HepG2 (cell line): ENCODE data around the gene VNN1. TPM values are rescaled to one million over a fixed set of nuclear protein-coding genes. Genes with fewer than 3 reads are reported as not detected.

Source experiments
- ARID2 ChIP-seq: sonication (generic); formaldehyde crosslinking; IDR thresholded peaks from 2 replicates; pipeline ENCODE4 v1.8.1; 2022; ENCODE audit warnings: mild to moderate bottlenecking, missing genetic modification reagents, borderline replicate concordance
- ETV6 ChIP-seq: sonication (generic); formaldehyde crosslinking; conservative IDR thresholded peaks from 2 replicates; pipeline ENCODE4 v1.4.0; 2020; ENCODE audit warnings: missing genetic modification reagents
- HOXA7 ChIP-seq: sonication (generic); formaldehyde crosslinking; IDR thresholded peaks from 2 replicates; pipeline ENCODE4 v1.8.1; 2022; ENCODE audit warnings: mild to moderate bottlenecking, missing genetic modification reagents, moderate library complexity
- JARID2 ChIP-seq: sonication (generic); formaldehyde crosslinking; IDR thresholded peaks from 2 replicates; pipeline ENCODE4 v1.8.1; 2023; ENCODE audit warnings: missing genetic modification reagents, inconsistent platforms; ENCODE audit not compliant: insufficient replicate concordance
- MBD4 ChIP-seq: IDR thresholded peaks from 2 replicates; pipeline ENCODE4 v1.6.1; 2012; ENCODE audit warnings: low read length, inconsistent platforms, borderline replicate concordance
- NFIC ChIP-seq: IDR thresholded peaks from 2 replicates; pipeline ENCODE4 v1.6.1; 2012; ENCODE audit warnings: mild to moderate bottlenecking, low read length, inconsistent platforms
- PATZ1 ChIP-seq: sonication (generic); formaldehyde crosslinking; IDR thresholded peaks from 2 replicates; pipeline ENCODE4 v1.4.0; 2020; ENCODE audit warnings: missing genetic modification reagents
- PAWR ChIP-seq: sonication (generic); formaldehyde crosslinking; IDR thresholded peaks from 2 replicates; pipeline ENCODE4 v1.4.0; 2020; ENCODE audit warnings: missing genetic modification reagents, mild to moderate bottlenecking, borderline replicate concordance
- PLRG1 ChIP-seq: fragments of 450-650 bp; conservative IDR thresholded peaks from 2 replicates; pipeline ENCODE4 v1.6.1; 2016
- RFX5 ChIP-seq: IDR thresholded peaks from 2 replicates; pipeline ENCODE4 v1.6.1; 2011; ENCODE audit warnings: low read depth, low read length, improper control_type of control experiment
- SRSF9 ChIP-seq: fragments of 200-400 bp; formaldehyde crosslinking; IDR thresholded peaks from 2 replicates; pipeline ENCODE4 v1.6.1; 2018; ENCODE audit warnings: borderline replicate concordance, mild to moderate bottlenecking, low read depth, low read length; ENCODE audit not compliant: insufficient read depth, poor library complexity, severe bottlenecking
- TBL1XR1 ChIP-seq: fragments of 150-350 bp; IDR thresholded peaks from 2 replicates; pipeline ENCODE4 v1.6.1; 2014; ENCODE audit warnings: borderline replicate concordance, low read length; ENCODE audit not compliant: partially characterized antibody
- ZBTB14 ChIP-seq: sonication (generic); formaldehyde crosslinking; IDR thresholded peaks from 2 replicates; pipeline ENCODE4 v1.4.0; 2020; ENCODE audit warnings: missing genetic modification reagents
- ZBTB44 ChIP-seq: sonication (generic); formaldehyde crosslinking; IDR thresholded peaks from 2 replicates; pipeline ENCODE4 v1.4.0; 2020; ENCODE audit warnings: missing genetic modification reagents
- ZFP62 ChIP-seq: sonication (generic); formaldehyde crosslinking; IDR thresholded peaks from 2 replicates; pipeline ENCODE4 v1.4.0; 2020; ENCODE audit warnings: missing genetic modification reagents
- ZNF30 ChIP-seq: sonication (generic); formaldehyde crosslinking; IDR thresholded peaks from 2 replicates; pipeline ENCODE4 v1.5.0; 2020; ENCODE audit warnings: mild to moderate bottlenecking, missing genetic modification reagents
- polyA plus RNA-seq, 8 experiments: library from polyadenylated mRNA; depleted of rRNA in 3 of 8; stranded (reverse) in 7 of 8; unstranded in 1 of 8; fragments of >200 nt; fragmentation: Illumina TruSeq in 4 of 8; extraction: Trizol in 4 of 8; gene quantifications; 2 replicates each; pipeline versions ENCODE4 v1.2.1 to v1.2.3, GENCODE V29; 2011 to 2016; ENCODE audit warnings: low read depth in 4 of 8, missing spikeins in 1 of 8, mixed read lengths in 1 of 8; ENCODE audit not compliant: insufficient read depth in 1 of 8
- total RNA-seq, 5 experiments: library from RNA; depleted of rRNA; stranded (reverse); fragments of >200 nt; fragmentation: Illumina TruSeq; extraction: Trizol; gene quantifications; 2 replicates each; pipeline ENCODE4 v1.2.3, GENCODE V29; 2016; ENCODE audit warnings: low read depth in 1 of 5
- TF ChIP-seq, protein P1 (sequence below): sonication (generic); formaldehyde crosslinking; IDR thresholded peaks from 2 replicates; pipeline ENCODE4 v1.4.0; 2020; ENCODE audit warnings: missing genetic modification reagents
- TF ChIP-seq, protein P2 (sequence below), 2 experiments: IDR thresholded peaks; 2 replicates each; pipeline ENCODE4 v1.6.1; 2011 to 2012; ENCODE audit warnings: low read length in 2 of 2, borderline replicate concordance in 1 of 2, low read depth in 1 of 2, mild to moderate bottlenecking in 1 of 2, moderate library complexity in 1 of 2

Gene VNN1
- total and polyA plus RNA-seq, 2 of the 13 experiments (the other 11 are each of a cell fraction or from before 2014, with no cell fraction given) = 0.62 to 4.0 TPM

- TF ChIP-seq ZBTB44 (CRISPR knock-in tag) (no peak), ETV6 (CRISPR knock-in tag) (no peak), HOXA7 (CRISPR knock-in tag) (no peak), ZBTB14 (CRISPR knock-in tag) (no peak), TBL1XR1 (peak; percentile 99), ARID2 (CRISPR knock-in tag) (no peak), ZFP62 (CRISPR knock-in tag) (no peak), MBD4 (peak; percentile 73; the same call in 1 of the 2 replicates), PAWR (no peak), RFX5 (no peak), SRSF9 (no peak), ZNF30 (CRISPR knock-in tag) (no peak), PATZ1 (no peak), JARID2 (CRISPR knock-in tag) (no peak), PLRG1 (no peak), NFIC (peak; percentile 91)
- TF ChIP-seq, protein P1, sequence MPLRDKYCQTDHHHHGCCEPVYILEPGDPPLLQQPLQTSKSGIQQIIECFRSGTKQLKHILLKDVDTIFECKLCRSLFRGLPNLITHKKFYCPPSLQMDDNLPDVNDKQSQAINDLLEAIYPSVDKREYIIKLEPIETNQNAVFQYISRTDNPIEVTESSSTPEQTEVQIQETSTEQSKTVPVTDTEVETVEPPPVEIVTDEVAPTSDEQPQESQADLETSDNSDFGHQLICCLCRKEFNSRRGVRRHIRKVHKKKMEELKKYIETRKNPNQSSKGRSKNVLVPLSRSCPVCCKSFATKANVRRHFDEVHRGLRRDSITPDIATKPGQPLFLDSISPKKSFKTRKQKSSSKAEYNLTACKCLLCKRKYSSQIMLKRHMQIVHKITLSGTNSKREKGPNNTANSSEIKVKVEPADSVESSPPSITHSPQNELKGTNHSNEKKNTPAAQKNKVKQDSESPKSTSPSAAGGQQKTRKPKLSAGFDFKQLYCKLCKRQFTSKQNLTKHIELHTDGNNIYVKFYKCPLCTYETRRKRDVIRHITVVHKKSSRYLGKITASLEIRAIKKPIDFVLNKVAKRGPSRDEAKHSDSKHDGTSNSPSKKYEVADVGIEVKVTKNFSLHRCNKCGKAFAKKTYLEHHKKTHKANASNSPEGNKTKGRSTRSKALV = no peak
- TF ChIP-seq, protein P2, sequence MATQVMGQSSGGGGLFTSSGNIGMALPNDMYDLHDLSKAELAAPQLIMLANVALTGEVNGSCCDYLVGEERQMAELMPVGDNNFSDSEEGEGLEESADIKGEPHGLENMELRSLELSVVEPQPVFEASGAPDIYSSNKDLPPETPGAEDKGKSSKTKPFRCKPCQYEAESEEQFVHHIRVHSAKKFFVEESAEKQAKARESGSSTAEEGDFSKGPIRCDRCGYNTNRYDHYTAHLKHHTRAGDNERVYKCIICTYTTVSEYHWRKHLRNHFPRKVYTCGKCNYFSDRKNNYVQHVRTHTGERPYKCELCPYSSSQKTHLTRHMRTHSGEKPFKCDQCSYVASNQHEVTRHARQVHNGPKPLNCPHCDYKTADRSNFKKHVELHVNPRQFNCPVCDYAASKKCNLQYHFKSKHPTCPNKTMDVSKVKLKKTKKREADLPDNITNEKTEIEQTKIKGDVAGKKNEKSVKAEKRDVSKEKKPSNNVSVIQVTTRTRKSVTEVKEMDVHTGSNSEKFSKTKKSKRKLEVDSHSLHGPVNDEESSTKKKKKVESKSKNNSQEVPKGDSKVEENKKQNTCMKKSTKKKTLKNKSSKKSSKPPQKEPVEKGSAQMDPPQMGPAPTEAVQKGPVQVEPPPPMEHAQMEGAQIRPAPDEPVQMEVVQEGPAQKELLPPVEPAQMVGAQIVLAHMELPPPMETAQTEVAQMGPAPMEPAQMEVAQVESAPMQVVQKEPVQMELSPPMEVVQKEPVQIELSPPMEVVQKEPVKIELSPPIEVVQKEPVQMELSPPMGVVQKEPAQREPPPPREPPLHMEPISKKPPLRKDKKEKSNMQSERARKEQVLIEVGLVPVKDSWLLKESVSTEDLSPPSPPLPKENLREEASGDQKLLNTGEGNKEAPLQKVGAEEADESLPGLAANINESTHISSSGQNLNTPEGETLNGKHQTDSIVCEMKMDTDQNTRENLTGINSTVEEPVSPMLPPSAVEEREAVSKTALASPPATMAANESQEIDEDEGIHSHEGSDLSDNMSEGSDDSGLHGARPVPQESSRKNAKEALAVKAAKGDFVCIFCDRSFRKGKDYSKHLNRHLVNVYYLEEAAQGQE (IDR thresholded peaks at IDR 0.05; ENCODE audit: borderline replicate concordance in 1 of 2, low read depth in 1 of 2, low read length in 2 of 2) = peak in 1 of 2 experiments; percentile 68; a peak in 1 of 4 replicates
Measured at GRCh38 chr6:132734694-132735236, 20.9 kb upstream of the VNN1 start (continued).
